Measurements from ENCODE around the gene LMNTD1. TPM values are rescaled to one million over a fixed set of nuclear protein-coding genes. Genes with fewer than 3 reads are reported as not detected.

The LMNTD1 gene
- total and polyA plus RNA-seq, 9 of the 15 experiments (the other 6 are each of a cell fraction or from before 2014, with no cell fraction given) = not detected

GRCh38 chr12:25566202-25566949 lies 13.3 kb upstream of the LMNTD1 start:
- H3K9me1 ChIP-seq (ENCODE audit: control insufficient read depth, insufficient read depth, low read length) = no peaks in the 10 kb centered on the region
- ATAC-seq (no peak), DNase-seq (ENCODE audit: extremely low read depth in 1 of 4, low spot score in 3 of 4) (no peak), FAIRE-seq (no peak)
- no peak overlapping the region for H3K9ac ChIP-seq (ENCODE audit: insufficient read depth in 1 of 2, low read depth in 2 of 2, low read length in 2 of 2)
- ChIA-PET POLR2A (no interaction called here), CTCF (ENCODE audit: low intra/inter-chr PET ratio) (no interaction called here)
- no peak overlapping the region for H3K4me2 ChIP-seq (ENCODE audit: insufficient read depth, low read length)
- TF ChIP-seq ZNF175 (CRISPR knock-in tag; IDR thresholded peaks at IDR 0.05; ENCODE audit: low read depth) (no peak), SPI1 (IDR thresholded peaks at IDR 0.05; ENCODE audit: borderline replicate concordance, low read depth, low read length) (0 out of 2 replicates have a peak, but pooled peaks have one; percentile 9)
- WGBS (ENCODE audit: insufficient coverage, low coverage, missing lambda C conversion rate) = 0% methylated on average over 8 of the region's 8 CpGs
- no TSS peak for BruUV-seq (replicated peaks)
- in situ Hi-C loops (cut with MboI) (no loop called here), intact Hi-C loops (cut with micrococcal nuclease) (no loop called here)
- no peak overlapping the region for H3K4me3 ChIP-seq
- H4K20me1 ChIP-seq (replicated peaks; ENCODE audit: control insufficient read depth, insufficient read depth, low read length) = no peaks in the 10 kb centered on the region
- no peak overlapping the region for H2AFZ ChIP-seq (ENCODE audit: low read depth, low read length)
- H3K27me3 ChIP-seq (ENCODE audit: control insufficient read depth in 2 of 2, insufficient read depth in 2 of 2, low read length in 2 of 2) = no peaks in the 10 kb centered on the region
- no peaks in the 10 kb centered on the region for H3K79me2 ChIP-seq (ENCODE audit: control insufficient read depth, insufficient read depth, low read length)
- H3K27ac ChIP-seq (ENCODE audit: extremely low read depth, low read depth, low read length) = no peak overlapping the region
- H3K9me3 ChIP-seq (replicated peaks; ENCODE audit: control insufficient read depth, insufficient read depth, low read depth, low read length) = no peaks in the 10 kb centered on the region
- H3K36me3 ChIP-seq (ENCODE audit: control insufficient read depth, insufficient read depth, low read length) = no peaks in the 10 kb centered on the region
- H3K4me1 ChIP-seq (replicated peaks in 1 of 2; ENCODE audit: control insufficient read depth in 2 of 2, insufficient read depth in 2 of 2, low read length in 2 of 2) = no peaks in the 10 kb centered on the region

- ChIA-PET CTCF (ENCODE audit: low intra/inter-chr PET ratio) (interaction anchor here (0.7 kb wide), 1 partner anchor 120 kb away, joined by 3 read pairs; no protein-coding TSS in a partner anchor), POLR2A (no interaction called here)
- WGBS (ENCODE audit: insufficient coverage, low coverage, missing lambda C conversion rate) = 5% methylated on average over 7 of the region's 7 CpGs
- Histone ChIP-seq H3K9me3 (replicated peaks; ENCODE audit: control insufficient read depth, insufficient read depth, low read depth, low read length) (no peaks in the 10 kb centered on the region), H3K9me1 (ENCODE audit: control insufficient read depth, insufficient read depth, low read length) (no peaks in the 10 kb centered on the region), H3K27ac (ENCODE audit: extremely low read depth, low read depth, low read length) (no peak overlapping the region), H3K4me1 (replicated peaks in 1 of 2; ENCODE audit: control insufficient read depth in 2 of 2, insufficient read depth in 2 of 2, low read length in 2 of 2) (no peaks in the 10 kb centered on the region), H4K20me1 (replicated peaks; ENCODE audit: control insufficient read depth, insufficient read depth, low read length) (no peaks in the 10 kb centered on the region), H3K79me2 (ENCODE audit: control insufficient read depth, insufficient read depth, low read length) (no peaks in the 10 kb centered on the region), H2AFZ (ENCODE audit: low read depth, low read length) (no peak overlapping the region), H3K4me2 (ENCODE audit: insufficient read depth, low read length) (no peak overlapping the region), H3K4me3 (no peak overlapping the region), H3K36me3 (ENCODE audit: control insufficient read depth, insufficient read depth, low read length) (no peaks in the 10 kb centered on the region), H3K9ac (ENCODE audit: insufficient read depth in 1 of 2, low read depth in 2 of 2, low read length in 2 of 2) (no peak overlapping the region), H3K27me3 (ENCODE audit: control insufficient read depth in 2 of 2, insufficient read depth in 2 of 2, low read length in 2 of 2) (no peaks in the 10 kb centered on the region)
- DNase-seq (ENCODE audit: extremely low read depth in 1 of 4, low spot score in 3 of 4) = no peak
- in situ Hi-C loops (cut with MboI) = no loop called here
- no TSS peak for BruUV-seq (replicated peaks)
- ATAC-seq = no peak
- no peak for FAIRE-seq
- intact Hi-C loops (cut with micrococcal nuclease) = loop anchor here (10.0 kb wide), 1 partner anchor 114 kb away; no protein-coding TSS in a partner anchor
- TF ChIP-seq ZNF696 (CRISPR knock-in tag; conservative IDR thresholded peaks at IDR 0.05) (no peak), ZBTB11 (CRISPR knock-in tag; IDR thresholded peaks at IDR 0.05) (no peak), DLX4 (CRISPR knock-in tag; IDR thresholded peaks at IDR 0.05) (no peak), ZNF324 (CRISPR knock-in tag; IDR thresholded peaks at IDR 0.05) (no peak), PREB (CRISPR knock-in tag; IDR thresholded peaks at IDR 0.05) (no peak), MBD2 (IDR thresholded peaks at IDR 0.05; ENCODE audit: borderline replicate concordance, low read depth) (no peak), ZNF436 (CRISPR knock-in tag; IDR thresholded peaks at IDR 0.05) (no peak)
These were observed 5.5 kb upstream of the LMNTD1 start for GRCh38 chr12:25558586-25558985.

Data from K562 (cell line).